DND-41 (cell line): Measurements from ENCODE around the gene KIRREL3.

Source experiments
- EZH2 ChIP-seq: IDR thresholded peaks from 3 replicates; pipeline ENCODE4 v1.6.1; 2012; ENCODE audit warnings: borderline replicate concordance, low read depth, mild to moderate bottlenecking, moderate library complexity, low read length, inconsistent platforms; ENCODE audit not compliant: severe bottlenecking
- TF ChIP-seq, protein P1 (sequence below): IDR thresholded peaks from 2 replicates; pipeline ENCODE4 v1.5.1; 2012; ENCODE audit warnings: borderline replicate concordance, low read length, moderate library complexity, mild to moderate bottlenecking; ENCODE audit not compliant: poor library complexity, severe bottlenecking; ENCODE audit errors: extremely low read depth

DNA sequence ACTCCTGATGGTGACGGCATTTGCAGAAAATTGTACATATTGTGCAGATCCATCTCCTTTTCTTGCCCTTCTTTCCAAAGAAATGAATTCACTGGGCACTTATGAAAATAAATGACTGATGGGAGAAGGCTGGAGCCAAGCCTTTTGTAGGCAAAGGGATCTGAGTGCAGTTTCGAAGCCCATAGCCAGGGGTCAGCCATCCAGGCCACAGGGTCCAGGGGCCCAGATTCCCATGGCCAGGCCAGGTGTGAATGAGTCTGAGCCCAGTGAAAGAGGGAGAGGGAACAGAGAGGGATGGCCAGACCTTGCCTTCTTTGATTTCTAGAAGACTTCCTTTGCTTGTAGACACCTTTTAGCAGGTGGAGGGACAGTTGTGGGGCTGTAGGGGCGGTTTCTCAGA, 209.1 kb downstream of the KIRREL3 start:
- TF ChIP-seq EZH2: no peak
- TF ChIP-seq, protein P1, sequence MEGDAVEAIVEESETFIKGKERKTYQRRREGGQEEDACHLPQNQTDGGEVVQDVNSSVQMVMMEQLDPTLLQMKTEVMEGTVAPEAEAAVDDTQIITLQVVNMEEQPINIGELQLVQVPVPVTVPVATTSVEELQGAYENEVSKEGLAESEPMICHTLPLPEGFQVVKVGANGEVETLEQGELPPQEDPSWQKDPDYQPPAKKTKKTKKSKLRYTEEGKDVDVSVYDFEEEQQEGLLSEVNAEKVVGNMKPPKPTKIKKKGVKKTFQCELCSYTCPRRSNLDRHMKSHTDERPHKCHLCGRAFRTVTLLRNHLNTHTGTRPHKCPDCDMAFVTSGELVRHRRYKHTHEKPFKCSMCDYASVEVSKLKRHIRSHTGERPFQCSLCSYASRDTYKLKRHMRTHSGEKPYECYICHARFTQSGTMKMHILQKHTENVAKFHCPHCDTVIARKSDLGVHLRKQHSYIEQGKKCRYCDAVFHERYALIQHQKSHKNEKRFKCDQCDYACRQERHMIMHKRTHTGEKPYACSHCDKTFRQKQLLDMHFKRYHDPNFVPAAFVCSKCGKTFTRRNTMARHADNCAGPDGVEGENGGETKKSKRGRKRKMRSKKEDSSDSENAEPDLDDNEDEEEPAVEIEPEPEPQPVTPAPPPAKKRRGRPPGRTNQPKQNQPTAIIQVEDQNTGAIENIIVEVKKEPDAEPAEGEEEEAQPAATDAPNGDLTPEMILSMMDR: no peak
